Epithelial cell of prostate (primary cell): Measurements from ENCODE around the gene MGME1.
"Not testable (repeated sequence)": the region's sequence is repeated elsewhere in the genome, so short reads cannot be mapped to it uniquely, and the experiment has no call there.

Experiments
- DNase-seq: peaks from one replicate; pipeline ENCODE4 v3.0.0-alpha.2; 2011; ENCODE audit warnings: low read depth, low spot score
- H3K27ac ChIP-seq: fragments of 450-650 bp; 2 replicates; pipeline ENCODE4 v1.5.1; 2017; ENCODE audit warnings: mild to moderate bottlenecking

MGME1 gene

DNA sequence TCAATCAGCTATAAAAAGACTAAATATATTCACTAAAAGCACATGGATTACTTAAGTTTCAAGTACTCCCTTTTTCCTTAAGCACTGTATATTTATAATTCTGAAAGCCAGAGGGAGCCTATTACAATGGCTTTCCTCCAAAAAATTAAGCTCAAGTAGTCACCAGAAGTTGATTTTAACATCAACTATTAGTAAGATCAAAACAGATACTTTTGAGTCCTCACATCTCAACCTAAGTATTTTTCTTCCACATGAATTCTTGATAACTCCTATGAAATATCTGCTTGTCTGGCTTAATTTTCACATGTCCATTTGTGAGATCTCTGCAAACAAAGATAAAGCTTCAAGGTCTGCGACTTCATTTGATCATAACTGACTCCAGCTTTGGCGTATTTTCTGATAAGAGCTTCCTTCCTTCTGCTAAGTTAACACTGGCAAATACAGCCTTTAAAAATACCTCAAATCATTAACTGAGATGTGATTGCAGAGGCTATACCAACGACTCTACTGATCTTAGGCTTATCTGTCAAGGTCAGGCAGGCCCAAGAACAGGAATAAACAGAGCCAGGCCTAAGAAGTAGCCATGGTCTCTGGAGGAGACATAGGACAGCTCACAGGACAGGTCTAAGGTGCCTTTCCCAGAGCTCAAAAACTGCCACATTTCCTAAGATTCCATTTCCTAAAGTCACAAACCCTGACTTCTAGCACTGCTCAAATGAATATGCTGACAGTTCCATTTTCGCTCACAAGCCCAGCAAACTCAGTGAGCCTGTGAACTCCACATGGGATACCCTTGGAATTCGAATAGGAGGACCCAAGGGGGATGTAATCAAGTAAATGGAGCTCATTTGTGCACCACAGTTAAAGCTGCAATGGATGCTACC is 10.2 kb upstream of the MGME1 start:
- H3K27ac ChIP-seq: peak overlapping the region; percentile 1
- DNase-seq: no peak

DNA sequence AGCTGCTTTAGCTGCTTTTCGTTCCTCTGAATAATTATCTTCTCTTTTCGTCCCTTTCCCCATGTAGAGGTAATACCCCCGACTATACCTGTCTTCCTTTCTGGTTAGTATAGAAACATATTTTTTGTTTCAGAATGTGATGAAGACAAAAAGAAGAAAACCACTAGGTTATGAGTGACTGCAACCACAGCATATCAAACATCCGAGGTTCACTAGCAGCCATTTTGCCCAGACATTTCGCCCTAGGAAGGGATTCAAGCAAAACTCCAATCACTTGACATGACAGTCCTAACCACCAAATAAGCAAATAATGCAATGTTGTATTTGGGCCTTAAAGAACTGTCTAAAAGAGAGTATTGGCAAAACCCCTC is 9.6 kb upstream of the MGME1 start:
- peak overlapping the region; percentile 5 for H3K27ac ChIP-seq
- no peak for DNase-seq

DNA sequence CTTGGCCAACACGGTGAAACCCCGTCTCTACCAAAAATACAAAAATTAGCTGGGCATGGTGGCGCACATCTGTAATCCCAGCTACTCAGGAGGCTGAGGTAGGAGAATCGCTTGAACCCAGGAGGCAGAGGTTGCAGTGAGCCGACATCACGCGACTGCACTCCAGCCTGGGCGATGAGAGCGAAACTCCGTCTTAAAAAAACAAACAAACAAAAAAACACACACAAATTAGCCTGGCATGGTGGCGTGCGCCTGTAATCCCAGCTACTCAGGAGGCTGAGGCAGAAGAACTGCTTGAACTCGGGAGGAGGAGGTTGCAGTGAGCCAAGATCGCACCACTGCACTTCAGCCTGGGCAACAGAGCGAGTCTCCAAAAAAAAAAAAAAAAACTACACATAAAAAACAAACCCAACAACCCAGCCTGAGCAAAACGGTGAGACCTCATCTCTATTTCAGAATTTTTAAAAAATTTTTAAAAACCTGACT is 8.4 kb upstream of the MGME1 start:
- not testable (repeated sequence) for H3K27ac ChIP-seq, DNase-seq

DNA sequence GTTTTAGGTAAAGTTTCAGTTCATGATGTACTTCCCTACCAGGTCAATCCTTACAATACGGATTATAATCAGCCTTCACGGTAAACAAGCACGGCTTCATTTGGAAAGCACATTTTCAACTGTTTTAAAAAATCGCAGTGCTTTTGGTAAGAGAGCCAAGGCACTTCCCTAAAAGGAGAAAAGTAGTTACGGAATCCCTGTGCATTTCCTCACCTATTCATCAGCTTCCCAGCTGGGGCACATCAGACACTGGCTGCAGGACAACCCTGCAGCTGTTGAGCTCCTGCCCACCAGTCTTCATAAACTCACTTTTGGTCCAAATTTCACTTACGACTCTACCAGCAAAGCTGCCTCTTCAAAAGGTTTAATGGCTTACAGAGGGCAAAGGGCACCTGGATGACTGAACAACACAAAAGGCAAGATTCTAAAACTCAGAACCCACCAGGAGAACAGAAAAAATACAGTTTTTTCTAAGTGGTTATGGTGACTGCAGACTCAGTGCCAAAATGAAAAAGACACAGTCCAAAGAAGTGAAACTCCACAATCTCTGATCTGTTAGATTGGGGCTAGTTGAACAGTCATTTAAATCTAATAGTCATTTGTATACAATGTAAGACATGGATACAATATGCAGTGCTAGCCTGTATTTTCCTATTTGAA is 7.8 kb upstream of the MGME1 start:
- no peak for DNase-seq
- H3K27ac ChIP-seq: no peak overlapping the region

DNA sequence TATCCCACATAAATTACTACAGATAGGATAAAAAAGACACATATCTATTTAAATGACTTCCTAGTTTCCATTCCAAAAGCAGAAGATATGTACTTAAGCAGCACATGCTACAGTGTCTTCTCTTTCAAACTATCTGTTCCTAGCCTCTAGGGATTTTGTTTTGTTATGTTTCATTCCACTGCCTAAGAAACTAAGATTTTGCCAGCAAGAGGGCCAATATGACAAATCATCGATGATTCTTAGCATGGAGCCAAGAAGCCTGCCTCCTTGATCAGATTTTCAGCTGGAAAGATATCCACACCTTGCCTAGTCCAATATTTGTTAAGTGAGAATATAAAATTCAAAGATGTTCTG is 7.3 kb upstream of the MGME1 start:
- no peak overlapping the region for H3K27ac ChIP-seq
- no peak for DNase-seq

DNA sequence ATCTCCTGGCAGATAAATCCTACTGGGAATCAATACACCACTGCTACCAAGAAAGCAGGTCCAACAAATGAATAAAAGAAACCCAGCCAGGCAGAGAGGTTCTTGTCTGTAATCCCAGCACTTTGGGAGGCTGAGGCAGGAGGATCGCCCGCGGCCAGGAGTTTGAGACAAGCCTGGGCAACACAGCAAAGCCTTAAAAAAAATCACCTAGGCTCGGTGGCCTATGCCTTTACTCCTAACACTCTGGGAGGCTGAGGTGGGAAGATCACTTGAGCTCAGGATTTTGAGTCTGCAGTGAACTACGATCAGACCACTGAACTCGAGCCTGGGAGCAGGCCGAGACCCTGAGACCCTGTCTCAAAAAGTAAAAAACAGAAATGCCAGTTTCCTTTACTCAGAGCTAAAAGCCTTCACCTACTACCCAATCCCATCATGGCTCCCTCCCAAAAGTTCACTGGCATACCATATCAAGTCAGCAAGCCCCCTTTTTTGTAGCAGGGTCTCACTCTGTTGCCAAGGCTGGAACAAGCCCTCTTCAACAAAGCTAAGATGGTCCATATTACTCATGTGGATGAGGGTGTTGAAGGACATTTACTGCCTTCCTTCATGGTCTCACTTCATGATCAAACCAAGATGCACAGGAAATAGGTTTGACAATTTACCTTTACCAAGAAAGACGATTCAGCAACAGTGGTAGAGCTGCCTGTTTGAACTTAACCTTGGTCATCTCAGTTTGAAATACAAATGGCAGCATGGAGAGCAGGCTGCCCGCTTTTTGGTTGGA is 5.5 kb upstream of the MGME1 start:
- DNase-seq: no peak
- peak overlapping the region; percentile 23 for H3K27ac ChIP-seq

DNA sequence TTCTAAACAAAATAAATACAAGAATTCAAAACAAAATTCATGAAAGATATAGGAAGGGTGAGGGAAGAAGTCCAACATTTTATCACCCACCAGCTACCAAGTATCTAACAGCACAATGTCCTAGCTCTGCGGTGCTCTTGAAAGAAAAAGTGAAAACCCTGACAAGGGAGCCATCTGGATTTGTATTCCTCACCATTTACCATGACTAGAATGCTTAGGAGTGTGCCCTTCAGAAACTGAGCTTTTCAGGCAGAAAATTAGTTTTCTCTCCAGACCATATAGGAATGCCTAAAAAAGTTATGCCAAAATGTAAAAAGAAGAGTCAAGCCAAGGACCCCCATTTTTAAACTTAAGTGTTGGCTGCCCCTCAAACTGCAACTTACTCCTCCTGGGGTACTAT is 4.7 kb upstream of the MGME1 start:
- DNase-seq: no peak
- H3K27ac ChIP-seq: no peak overlapping the region

DNA sequence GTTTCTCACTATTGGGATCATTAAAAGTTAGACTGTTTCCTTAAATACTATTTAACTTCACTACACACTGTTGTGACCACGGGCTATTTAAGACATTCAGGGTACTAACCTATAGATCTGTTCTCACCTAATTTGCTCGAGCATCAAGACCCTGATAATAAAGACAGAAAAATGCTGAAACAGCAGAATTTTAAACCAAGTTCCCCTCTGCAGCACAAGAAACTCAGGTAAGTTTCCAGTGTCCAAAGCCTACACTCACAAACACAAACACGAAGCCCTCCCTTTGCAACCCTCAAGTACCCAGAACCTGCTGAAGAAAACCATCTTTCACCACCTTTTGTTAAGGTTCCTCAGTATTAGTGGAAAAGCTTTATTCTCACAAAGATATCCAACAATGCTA is 4.2 kb upstream of the MGME1 start:
- DNase-seq: no peak
- H3K27ac ChIP-seq: peak overlapping the region; percentile 95

DNA sequence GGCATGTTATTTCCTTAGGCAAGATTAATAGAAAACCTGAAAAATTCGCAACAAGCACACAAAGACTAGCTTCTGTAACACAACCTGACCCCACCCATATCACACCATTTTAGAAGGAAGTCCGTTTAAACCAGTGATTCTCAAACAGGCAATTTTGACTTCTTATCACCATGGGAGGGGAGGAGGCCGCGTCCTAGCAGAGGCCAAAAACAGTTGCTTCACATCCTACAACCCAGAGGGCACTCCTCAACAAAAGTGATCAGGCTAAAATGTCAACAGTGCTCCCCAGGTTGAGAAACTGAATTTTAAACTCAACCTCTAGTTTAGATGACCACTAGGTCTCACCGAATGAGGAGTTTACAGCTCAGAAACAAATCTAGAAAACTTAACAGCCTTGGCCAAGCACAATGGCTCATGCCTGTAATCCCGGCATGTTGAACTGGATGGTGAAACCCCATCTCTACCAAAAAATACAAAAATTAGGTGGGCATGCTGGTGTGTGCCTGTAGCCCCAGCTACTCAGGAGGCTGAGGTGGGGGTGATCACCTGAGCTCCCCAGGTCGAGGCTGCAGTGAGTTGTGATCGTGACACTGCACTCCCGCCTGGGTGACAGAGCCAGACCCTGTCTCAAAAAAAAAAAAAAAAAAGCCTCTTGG is 3.6 kb upstream of the MGME1 start:
- no peak for DNase-seq

DNA sequence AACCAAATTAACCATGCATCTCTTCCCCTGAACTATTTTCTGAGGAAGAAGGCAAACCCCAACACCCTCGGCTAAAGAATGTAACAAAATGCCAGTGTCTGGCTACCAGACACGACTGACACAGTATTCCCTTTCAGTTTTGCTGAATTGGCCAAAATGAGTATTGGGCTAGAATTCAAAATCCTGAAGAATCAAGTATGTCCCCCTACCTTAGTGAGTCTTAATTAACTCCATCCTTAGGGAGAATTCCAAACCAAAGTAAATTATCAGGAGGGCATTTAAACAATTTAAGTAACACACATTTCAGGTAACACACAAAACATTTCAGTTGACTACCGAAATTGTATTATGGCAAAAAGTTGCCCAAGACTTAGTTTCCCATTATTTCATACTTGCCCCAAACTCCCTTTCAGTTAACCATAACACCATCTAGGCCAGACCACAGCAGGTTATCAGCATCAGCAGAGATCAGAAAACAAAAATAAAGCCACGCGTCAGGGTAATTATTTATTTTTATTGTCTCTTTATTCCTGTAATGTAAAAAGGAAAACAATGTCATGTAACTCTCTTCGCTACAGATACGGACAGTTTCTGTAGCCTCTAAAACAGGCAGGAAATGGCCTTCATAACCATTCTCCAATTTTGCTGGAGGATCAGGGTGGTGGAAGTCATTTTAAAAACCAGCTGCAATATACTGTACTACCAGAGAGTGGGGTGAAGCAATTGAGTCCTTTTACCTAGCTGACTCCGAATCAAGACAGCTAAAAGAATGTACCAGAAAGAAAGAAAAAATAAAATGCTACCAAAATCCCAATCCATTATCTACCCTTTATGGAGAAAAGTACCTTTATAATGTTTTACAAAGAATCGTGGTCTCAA is 2.1 kb upstream of the MGME1 start:
- peak overlapping the region; percentile 95 for H3K27ac ChIP-seq
- DNase-seq: no peak

More for the DNA sequence above, 3.6 kb upstream of the MGME1 start:
- H3K27ac ChIP-seq: peak overlapping the region; percentile 95

DNA sequence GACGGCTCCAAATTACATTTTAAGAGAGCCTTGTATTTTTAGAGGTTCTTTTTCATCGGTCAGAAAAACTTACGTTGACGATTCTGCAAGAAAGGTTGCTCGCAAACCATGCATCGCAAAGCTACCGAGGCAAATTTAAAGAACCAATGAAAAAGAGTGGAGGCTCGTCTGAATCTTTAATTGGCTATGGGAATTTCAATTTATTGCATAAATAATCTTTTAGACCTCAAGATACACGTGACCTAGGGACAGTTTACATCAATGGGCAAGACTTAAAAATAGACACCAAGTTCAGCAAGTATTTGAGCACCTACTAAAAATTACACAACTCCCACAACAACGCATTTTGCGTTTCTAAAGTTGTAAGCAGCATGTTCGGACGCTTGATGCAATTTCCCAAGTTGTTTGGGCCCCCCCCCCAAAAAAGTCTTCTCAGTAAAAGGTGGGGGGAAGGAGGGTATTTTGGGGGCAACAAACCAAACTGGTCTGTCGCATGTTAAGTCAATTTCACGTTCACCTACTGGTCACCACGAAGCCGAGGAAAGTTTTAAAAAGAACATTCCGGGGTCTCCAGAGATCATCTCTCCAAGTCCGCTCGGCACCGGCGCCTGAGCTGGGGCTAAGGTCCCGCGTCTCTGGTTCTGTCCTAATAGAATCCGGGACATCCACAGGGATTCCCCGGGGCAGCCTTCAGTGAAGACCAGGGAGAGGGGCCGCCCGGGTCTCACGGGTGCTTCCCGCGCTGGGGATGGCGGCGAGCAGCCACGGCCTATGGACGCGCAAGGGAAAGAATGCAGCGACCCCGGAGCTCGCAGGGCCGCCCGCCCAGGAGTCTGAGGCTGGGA is 1.1 kb upstream of the MGME1 start:
- H3K27ac ChIP-seq: peak overlapping the region; percentile 95
- DNase-seq: no peak

DNA sequence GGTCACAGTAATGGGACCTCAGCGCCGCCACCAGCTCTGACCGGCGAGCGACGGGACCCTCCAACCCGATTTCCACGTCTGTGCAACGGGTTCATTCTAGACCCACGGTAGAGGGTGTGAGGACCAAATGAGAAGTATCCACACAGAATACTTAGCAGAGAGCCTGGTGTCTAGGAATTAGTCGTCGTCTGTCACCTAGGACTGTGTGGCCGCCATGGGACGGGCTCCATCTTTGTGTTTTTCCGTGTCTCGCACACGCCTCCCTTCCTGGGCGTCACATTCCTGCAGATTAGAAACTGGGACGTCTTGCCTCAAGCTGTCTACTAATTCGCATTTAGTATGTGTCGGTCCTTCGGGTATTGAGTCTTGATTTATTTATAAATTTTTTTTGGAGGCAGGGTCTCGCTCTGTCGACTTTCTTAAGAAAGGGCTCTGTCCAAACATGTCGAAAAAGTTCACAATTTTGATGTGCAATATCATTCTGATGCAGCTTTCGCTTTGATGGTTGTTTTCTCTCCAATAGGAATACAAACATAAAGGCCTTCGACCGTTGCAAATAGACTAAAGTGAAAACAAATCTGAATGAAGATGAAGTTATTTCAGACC is 563 bp downstream of the MGME1 start:
- DNase-seq: no peak
- peak overlapping the region; percentile 95 for H3K27ac ChIP-seq

DNA sequence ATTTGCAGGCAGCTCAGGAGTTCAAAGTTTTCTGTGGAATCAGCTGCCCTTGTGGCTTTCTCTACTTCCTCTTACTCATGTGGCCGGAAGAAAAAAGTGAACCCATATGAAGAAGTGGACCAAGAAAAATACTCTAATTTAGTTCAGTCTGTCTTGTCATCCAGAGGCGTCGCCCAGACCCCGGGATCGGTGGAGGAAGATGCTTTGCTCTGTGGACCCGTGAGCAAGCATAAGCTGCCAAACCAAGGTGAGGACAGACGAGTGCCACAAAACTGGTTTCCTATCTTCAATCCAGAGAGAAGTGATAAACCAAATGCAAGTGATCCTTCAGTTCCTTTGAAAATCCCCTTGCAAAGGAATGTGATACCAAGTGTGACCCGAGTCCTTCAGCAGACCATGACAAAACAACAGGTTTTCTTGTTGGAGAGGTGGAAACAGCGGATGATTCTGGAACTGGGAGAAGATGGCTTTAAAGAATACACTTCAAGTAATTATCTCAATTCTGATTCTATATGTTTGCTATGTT is 1.1 kb downstream of the MGME1 start:
- no peak for DNase-seq
- peak overlapping the region; percentile 95 for H3K27ac ChIP-seq

DNA sequence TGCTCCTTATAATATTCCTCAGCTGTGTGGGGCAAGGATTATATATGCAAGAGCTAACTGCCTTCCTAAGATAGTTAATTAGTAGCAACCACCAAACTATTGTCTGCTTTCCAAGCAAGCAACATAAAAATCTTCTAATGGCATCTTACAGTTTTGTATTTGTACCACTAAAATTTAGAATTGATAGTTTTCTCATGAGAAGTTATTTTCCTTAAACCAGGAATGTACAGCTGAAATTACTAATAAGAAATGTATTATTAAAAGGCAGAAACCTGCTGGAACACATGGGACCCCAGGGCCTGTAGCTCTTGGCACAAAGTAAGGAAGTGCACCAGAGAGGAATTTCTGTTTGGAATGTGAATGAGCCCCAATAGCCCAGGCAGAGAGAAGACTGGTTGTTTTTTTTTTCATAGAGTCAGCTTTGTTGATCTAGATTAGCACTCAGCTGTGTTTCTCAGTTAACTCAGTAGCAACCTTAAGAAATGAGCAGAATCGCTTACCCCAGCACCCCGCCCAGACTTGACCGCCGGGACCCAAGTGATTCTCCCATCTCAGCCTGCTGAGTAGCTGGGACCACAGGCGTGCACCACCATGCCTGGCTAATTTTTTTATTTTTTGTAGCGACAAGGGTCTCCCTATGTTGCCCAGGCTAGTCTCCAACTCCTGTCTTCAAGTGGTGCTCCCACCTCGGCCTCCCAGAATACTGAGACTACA is 2.6 kb downstream of the MGME1 start:
- peak overlapping the region; percentile 95 for H3K27ac ChIP-seq
- DNase-seq: no peak

DNA sequence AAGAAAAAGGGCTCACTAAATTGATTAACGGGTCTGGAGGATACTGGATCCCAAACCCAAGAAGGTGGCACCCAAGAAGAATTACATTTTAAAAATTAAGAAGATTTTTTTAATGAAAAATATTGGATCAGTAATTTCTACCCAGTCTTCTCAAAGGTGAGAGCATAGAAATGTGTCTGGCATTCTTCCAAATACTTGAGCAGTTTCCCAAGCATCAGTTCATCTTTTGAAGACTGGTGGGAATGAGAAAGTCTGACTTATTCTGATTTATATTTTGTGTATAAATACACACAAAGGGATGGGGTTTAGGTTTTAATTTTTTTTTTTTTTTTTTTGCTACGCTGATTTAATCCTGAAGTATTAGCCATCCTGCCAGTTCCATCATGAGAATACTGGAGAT is 3.3 kb downstream of the MGME1 start:
- H3K27ac ChIP-seq: peak overlapping the region; percentile 95
- DNase-seq: no peak

DNA sequence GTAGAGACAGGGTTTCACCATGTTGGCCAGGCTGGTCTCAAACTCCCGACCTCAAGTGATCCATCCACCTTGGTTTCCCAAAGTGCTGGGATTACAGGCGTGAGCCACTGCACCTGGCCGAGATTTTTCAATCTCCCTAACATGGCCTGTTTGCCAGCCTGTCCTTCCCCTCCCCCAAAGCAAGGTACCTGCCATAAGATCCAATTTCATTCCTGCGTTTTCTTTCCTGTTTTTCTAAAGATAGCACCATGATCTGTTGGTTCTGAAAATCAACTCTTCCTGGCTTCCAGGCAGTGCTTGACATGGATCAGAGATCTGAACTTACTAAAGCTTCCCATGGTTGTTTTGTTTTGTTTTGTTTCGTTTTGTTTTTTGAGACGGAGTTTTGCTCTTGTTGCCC is 7.5 kb downstream of the MGME1 start:
- no peak overlapping the region for H3K27ac ChIP-seq
- DNase-seq: no peak

DNA sequence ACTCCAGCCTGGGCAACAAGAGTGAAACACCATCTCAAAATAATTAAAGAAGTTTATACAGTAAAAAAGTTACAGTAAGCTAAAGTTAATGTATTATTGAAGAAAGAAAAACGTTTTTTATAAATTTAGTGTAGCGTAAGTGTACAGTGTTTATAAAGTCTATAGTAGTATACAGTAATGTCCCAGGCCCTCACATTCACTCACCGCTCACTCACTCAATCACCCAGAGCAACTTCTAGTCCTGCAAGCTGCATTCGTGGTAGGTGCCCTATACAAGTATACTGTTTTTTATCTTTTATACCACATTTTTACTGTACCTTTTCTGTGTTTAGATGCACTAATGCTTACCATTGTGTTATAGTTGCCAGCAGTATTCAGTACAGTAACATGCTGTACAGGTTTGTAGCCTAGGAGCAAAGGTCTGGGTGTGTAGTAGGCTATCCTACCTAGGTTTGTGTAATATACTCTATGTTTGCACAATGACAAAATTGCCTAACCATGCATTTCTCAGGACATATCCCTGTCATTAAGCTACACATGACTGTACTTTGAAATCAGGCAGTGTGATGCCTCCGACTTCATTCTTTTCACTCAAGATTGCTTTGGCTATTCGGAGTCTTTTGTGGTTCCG is 16.7 kb downstream of the MGME1 start:
- H3K27ac ChIP-seq: no peak overlapping the region
- DNase-seq: no peak
